GM12875 (cell line): Measurements from ENCODE around the gene BPGM.
"Not testable (repeated sequence)": the region's sequence is repeated elsewhere in the genome, so short reads cannot be mapped to it uniquely, and the experiment has no call there.

ENCODE experiments used
- H3K4me3 ChIP-seq: one replicate; pipeline ENCODE4 v1.5.1; 2011; ENCODE audit warnings: low read depth, low read length, control low read depth
- TF ChIP-seq, protein P1 (sequence below): IDR thresholded peaks from 2 replicates; pipeline ENCODE4 v1.5.1; 2011; ENCODE audit warnings: low read depth, mild to moderate bottlenecking, control low read depth, inconsistent platforms, low read length, moderate library complexity, borderline replicate concordance; ENCODE audit not compliant: insufficient read depth

BPGM gene

DNA sequence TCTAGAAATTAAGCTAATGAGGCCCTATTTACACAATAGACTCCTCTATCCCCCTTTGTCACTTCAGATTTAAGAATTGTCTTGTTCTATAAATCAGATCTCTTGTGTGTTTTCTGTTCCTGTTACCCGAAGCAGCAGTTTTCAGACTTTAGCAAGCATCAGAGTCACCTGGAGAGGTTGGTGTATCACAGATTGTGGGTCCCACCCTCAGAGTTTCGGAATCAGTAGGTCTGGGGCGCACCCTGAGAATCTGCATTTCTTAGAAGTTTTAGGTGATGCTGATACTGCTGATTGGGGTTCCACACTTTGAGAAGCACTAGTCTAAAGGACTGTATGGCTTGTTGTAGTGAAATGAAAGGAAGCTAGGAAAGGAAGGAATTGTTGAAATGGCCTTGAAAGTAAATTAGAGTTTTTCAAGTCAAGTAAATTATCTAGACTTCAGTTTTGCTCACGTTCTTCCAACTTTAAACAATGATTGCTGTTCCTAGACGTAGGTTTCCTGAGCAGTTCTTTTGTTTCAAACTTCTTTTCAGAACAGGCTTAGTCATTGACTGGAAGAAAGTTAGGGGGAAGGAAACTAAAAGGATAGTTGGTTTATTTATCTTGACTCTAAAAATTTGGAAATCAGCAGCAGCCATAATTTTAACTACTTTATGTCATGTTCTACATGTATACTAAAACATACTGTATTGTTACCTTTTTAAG lies 15.7 kb downstream of the BPGM start:
- TF ChIP-seq, protein P1, sequence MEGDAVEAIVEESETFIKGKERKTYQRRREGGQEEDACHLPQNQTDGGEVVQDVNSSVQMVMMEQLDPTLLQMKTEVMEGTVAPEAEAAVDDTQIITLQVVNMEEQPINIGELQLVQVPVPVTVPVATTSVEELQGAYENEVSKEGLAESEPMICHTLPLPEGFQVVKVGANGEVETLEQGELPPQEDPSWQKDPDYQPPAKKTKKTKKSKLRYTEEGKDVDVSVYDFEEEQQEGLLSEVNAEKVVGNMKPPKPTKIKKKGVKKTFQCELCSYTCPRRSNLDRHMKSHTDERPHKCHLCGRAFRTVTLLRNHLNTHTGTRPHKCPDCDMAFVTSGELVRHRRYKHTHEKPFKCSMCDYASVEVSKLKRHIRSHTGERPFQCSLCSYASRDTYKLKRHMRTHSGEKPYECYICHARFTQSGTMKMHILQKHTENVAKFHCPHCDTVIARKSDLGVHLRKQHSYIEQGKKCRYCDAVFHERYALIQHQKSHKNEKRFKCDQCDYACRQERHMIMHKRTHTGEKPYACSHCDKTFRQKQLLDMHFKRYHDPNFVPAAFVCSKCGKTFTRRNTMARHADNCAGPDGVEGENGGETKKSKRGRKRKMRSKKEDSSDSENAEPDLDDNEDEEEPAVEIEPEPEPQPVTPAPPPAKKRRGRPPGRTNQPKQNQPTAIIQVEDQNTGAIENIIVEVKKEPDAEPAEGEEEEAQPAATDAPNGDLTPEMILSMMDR: no peak
- no peak overlapping the region for H3K4me3 ChIP-seq

DNA sequence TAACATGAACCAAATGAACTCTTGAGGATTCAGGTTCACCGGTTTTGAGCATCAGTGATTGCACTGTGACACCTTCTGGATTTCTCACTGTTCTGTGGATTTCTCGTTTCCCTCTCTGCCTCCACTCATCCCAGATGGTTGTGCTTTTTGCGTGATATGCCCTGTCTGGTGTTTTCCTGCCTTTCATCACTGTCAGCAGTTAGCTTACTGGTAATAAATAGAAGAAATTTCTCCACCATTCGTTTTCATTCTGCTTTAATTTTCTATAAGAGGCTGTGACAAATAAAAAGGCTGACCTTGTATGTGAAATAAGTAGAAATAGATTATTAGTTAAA lies 16.2 kb downstream of the BPGM start:
- TF ChIP-seq, protein P1: no peak
- no peak overlapping the region for H3K4me3 ChIP-seq

DNA sequence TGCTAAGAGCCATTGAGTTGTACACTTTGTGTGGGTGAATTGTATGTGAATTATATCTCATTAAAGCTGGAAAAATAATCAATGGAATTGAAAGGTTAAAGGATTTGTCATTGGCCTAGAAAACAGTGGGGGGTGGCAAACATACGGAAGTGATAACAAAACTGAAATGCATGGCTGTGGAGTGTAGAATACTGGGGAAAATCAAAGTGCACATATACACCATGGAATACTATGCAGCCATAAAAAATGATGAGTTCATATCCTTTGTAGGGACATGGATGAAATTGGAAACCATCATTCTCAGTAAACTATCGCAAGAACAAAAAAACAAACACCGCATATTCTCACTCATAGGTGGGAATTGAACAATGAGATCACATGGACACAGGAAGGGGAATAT lies 18.4 kb downstream of the BPGM start:
- not testable (repeated sequence) for H3K4me3 ChIP-seq

DNA sequence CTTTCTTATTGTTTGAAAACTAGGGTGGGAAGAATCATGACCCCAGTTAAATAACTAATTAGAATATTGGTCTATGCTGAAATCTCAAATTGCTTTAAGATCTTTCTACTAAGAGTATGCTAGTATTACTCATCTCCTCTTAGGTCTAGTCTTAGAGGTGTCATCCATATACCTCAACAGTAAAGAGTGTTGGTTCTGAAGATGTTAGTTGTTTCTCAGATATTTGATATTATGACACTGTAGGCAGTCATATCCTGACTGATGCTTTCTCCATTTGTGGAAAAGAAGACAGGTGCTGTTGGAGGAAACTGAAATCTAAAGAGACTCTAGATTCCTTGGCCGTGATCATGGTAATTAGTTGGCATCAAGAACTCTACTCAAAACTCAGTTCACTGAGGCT lies 21.2 kb downstream of the BPGM start:
- TF ChIP-seq, protein P1: no peak
- no peak overlapping the region for H3K4me3 ChIP-seq

DNA sequence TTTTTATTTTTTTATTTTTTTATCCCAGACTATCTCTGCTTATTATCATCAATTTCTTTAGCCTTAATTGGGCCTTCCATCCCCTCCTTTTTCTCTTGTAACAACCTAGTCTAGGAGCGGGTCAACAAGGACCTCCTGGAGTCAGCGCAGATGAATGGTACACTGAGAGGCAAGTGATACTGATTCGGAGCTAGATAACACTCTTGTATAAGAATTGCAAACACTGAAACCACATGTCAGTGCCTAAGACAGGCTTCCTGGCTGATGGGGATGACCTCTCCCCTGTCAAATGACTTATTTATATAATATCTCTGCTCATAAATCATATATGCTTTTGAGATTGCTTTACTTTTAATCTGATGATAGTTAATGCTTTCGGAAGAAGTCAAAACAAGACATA lies 22.7 kb downstream of the BPGM start:
- TF ChIP-seq, protein P1: no peak
- no peak overlapping the region for H3K4me3 ChIP-seq

DNA sequence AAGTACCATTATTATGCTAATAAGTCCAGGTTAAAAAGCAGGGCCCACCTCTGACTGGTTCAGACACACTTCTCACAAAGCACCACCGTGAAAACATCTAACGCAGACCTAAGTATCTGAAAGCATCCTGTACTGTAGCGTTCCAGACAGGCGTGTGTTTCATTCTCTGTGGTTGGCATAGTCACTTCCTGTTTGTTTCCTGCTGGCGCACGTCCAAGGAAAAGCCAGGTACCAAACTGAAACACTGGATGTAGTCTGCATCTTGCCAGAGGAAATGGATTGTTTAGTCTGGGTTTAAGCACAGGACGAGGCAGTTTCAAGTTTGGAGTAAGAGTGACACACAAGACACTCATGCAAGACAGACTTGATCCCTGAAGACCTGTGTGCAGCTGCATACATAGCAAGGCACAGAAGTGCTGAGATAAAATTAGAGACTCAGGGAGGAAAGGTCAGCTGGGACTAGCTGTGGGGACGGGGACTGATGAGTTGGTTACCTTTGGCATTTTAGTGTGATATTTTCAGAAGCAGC lies 23.3 kb downstream of the BPGM start:
- H3K4me3 ChIP-seq: no peak overlapping the region
- TF ChIP-seq, protein P1: no peak

DNA sequence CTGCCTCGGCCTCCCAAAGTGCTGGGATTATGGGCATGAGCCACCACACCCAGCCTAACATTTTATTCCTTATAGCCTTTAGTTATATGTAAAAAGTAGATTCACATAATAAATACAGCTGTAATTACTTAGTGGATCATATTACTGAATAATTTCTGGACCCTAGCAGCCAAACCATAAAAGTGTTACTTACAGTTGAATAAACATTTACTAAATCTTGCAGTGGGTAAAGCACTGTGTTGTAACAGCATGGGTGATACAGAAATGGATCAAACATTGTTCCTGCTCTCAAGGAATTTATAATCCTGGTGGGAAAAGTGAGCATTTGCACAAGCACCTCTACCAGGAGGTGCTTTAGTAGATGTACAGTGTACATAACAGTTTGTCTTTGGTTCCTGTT lies 25.0 kb downstream of the BPGM start:
- no peak overlapping the region for H3K4me3 ChIP-seq
- TF ChIP-seq, protein P1: no peak
